GM12865 (cell line): ENCODE results near the gene TLL1.

Experiments used
- DNase-seq: peaks from one replicate; pipeline ENCODE4 v3.0.0; 2010; ENCODE audit warnings: low read depth
- H3K4me3 ChIP-seq: 2 replicates; pipeline ENCODE4 v1.5.1; 2011; ENCODE audit warnings: mild to moderate bottlenecking, low read depth, low read length, control low read depth
- CTCF ChIP-seq: IDR thresholded peaks from 2 replicates; pipeline ENCODE4 v1.5.1; 2011; ENCODE audit warnings: low read length, control low read depth, low read depth, inconsistent platforms; ENCODE audit not compliant: insufficient read depth; ENCODE audit errors: missing control alignments

TLL1 gene

DNA sequence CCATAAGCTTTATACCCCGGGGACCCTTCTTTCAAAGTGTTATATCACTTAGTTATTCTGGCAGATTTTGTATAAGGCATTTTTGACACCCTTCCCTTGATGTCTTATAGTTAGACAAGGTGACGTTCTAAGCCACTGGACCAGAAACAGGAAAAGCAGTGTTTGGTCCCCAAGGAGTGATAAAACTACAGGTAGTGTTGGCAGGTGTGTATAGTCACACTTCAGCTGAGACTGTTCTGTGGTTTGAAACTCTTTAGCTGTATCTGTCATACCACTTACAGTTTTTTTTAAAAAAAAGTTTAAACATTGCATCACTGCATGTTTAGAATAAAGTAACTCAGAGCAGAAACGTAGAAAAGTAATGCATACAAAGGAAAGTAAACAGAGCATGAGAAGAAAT lies 48.5 kb downstream of the TLL1 start:
- H3K4me3 ChIP-seq, result no peak overlapping the region
- DNase-seq, result no peak
- TF ChIP-seq CTCF, result no peak

GRCh38 chr4:165922747-165923146 lies 49.7 kb downstream of the TLL1 start:
- no peak for DNase-seq
- no peak overlapping the region for H3K4me3 ChIP-seq
- TF ChIP-seq CTCF, result no peak

- no peak overlapping the region for H3K4me3 ChIP-seq
- DNase-seq, result no peak
- no peak for TF ChIP-seq CTCF
These were observed 53.3 kb downstream of the TLL1 start for GRCh38 chr4:165926307-165926706.

DNA sequence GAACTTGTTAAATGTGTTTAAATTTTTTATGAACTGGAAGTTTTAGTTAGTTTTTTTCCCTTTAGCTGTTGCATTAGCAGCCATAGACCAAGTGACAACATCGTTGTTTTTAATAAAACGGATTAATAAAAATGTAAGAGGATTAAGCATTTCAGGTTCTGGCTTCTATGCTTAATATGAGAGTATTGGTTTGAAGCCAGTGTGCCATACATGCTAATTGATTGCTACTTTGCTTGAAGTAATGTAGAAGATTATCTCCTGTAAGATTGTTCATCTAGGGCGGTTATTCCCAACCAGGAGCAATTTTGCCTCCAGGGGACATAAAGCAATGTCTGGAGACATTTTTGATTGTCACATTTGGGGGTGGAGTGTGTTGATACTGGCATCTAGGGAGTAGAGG lies 54.3 kb downstream of the TLL1 start:
- H3K4me3 ChIP-seq, result no peak overlapping the region
- no peak for TF ChIP-seq CTCF
- no peak for DNase-seq

DNA sequence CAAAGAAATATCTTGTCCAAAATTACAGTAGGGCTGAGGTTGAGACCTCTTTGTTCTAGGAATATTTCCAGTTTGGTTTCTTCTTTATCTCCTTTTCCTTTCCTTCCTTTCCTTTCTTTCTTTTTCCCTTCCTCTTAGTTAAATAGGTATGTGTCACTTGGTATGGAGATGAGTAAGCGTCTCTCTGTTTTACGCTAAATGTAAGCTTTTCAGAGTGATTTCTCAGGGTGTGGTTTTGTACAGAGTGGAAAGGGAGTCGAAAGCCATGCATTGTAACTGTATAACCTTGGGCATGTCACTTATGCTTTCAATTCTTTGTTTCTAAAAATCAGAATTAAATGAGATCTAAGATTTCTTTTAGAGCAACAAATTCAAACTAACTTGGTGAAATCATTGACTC lies 54.8 kb downstream of the TLL1 start:
- no peak overlapping the region for H3K4me3 ChIP-seq
- no peak for DNase-seq
- TF ChIP-seq CTCF, result no peak

- no peak for DNase-seq
- TF ChIP-seq CTCF, result no peak
These were observed 55.6 kb downstream of the TLL1 start for GRCh38 chr4:165928601-165929000.

DNA sequence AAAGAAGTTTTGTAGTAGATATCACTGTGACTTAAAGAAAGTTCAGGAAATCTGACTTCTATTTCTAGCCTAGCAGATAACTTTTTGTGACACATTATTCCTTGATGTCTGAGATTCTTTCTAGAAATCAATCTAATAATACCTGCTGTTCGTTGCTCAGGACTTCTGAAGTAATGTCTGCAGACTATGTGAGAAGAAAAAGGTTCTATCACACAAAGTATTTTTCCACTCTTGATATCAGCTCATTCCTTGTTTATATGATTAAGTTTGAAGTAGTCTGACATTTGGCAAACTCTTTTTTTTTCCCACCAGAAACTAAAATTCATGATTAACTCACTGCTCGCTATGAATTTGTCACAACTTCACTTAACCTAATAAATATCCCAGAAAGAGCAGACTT lies 56.6 kb downstream of the TLL1 start:
- no peak for DNase-seq
- no peak for TF ChIP-seq CTCF
- H3K4me3 ChIP-seq, result no peak overlapping the region

More at GRCh38 chr4:165928601-165929000, 55.6 kb downstream of the TLL1 start:
- no peak overlapping the region for H3K4me3 ChIP-seq
